HEK293 (cell line): ENCODE measurements around the gene FBH1.

Source experiments
- CTCF ChIA-PET: fragments of 350-600 bp; formaldehyde crosslinking; extraction: SDS; loops from one replicate; lab custom pipeline; 2021; ENCODE audit warnings: antibody characterized with exemption; lab: Yijun Ruan, JAX
- POLR2A ChIA-PET: fragments of 300-600 bp; formaldehyde crosslinking; extraction: SDS; loops from one replicate; lab custom pipeline; 2020; ENCODE audit warnings: antibody characterized with exemption, inconsistent platforms; lab: Yijun Ruan, JAX
- H3K27ac ChIP-seq: fragments of 200-500 bp; sonication (Bioruptor generic); 2 replicates; pipeline ENCODE4 v1.5.1; 2014; ENCODE audit warnings: low read depth, low read length, control low read depth, inconsistent platforms; ENCODE audit errors: extremely low read depth
- H3K36me3 ChIP-seq, 2 experiments: fragments of 200-500 bp in 1 of 2; sonication (Bioruptor generic) in 1 of 2; 1 replicate in 1 of 2; 2 replicates in 1 of 2; pipeline ENCODE4 v1.5.1; 2014 to 2017; ENCODE audit warnings: inconsistent platforms in 2 of 2, low read length in 2 of 2; ENCODE audit not compliant: control insufficient read depth in 2 of 2, insufficient read depth in 1 of 2
- H3K4me1 ChIP-seq: fragments of 200-500 bp; sonication (Bioruptor generic); 2 replicates; pipeline ENCODE4 v1.5.1; 2014; ENCODE audit warnings: mild to moderate bottlenecking, low read length, inconsistent platforms; ENCODE audit not compliant: control insufficient read depth, insufficient read depth
- H3K4me3 ChIP-seq: 2 replicates; pipeline ENCODE4 v1.5.1; 2011; ENCODE audit warnings: low read depth, mild to moderate bottlenecking, control low read depth, low read length, moderate library complexity
- H3K9me3 ChIP-seq: fragments of 200-500 bp; sonication (Bioruptor generic); 2 replicates; pipeline ENCODE4 v1.5.1; 2014; ENCODE audit warnings: low read depth, low read length, inconsistent platforms; ENCODE audit not compliant: control insufficient read depth, insufficient read depth
- EGR2 ChIP-seq: fragments of 450-650 bp; formaldehyde crosslinking; IDR thresholded peaks from 2 replicates; pipeline ENCODE4 v1.5.1; 2016; ENCODE audit warnings: low read depth, missing biosample characterization, missing genetic modification characterization
- FEZF1 ChIP-seq: fragments of 450-650 bp; formaldehyde crosslinking; IDR thresholded peaks from 2 replicates; pipeline ENCODE4 v1.5.1; 2016; ENCODE audit warnings: missing biosample characterization, missing genetic modification characterization
- GLIS1 ChIP-seq: fragments of 450-650 bp; formaldehyde crosslinking; IDR thresholded peaks from 2 replicates; pipeline ENCODE4 v1.5.1; 2016; ENCODE audit warnings: missing biosample characterization, missing genetic modification characterization
- OSR2 ChIP-seq: fragments of 450-650 bp; formaldehyde crosslinking; IDR thresholded peaks from 2 replicates; pipeline ENCODE4 v1.5.1; 2016; ENCODE audit warnings: missing biosample characterization, missing genetic modification characterization
- PRDM10 ChIP-seq: fragments of 450-650 bp; formaldehyde crosslinking; IDR thresholded peaks from 2 replicates; pipeline ENCODE4 v1.5.1; 2016; ENCODE audit warnings: missing biosample characterization, missing genetic modification characterization
- REPIN1 ChIP-seq: fragments of 450-650 bp; formaldehyde crosslinking; IDR thresholded peaks from 2 replicates; pipeline ENCODE4 v1.5.1; 2017; ENCODE audit warnings: missing biosample characterization, missing genetic modification characterization, low read depth
- SP7 ChIP-seq: fragments of 450-650 bp; formaldehyde crosslinking; IDR thresholded peaks from 2 replicates; pipeline ENCODE4 v1.5.1; 2016; ENCODE audit warnings: missing biosample characterization, missing genetic modification characterization
- TCF7L2 ChIP-seq: IDR thresholded peaks from 2 replicates; pipeline ENCODE4 v1.6.1; 2011; ENCODE audit warnings: low read depth, mild to moderate bottlenecking, inconsistent platforms, low read length, moderate library complexity, borderline replicate concordance
- ZBTB20 ChIP-seq: fragments of 450-650 bp; formaldehyde crosslinking; IDR thresholded peaks from 2 replicates; pipeline ENCODE4 v1.5.1; 2016; ENCODE audit warnings: missing biosample characterization, missing genetic modification characterization
- ZBTB48 ChIP-seq: fragments of 450-650 bp; formaldehyde crosslinking; IDR thresholded peaks from 2 replicates; pipeline ENCODE4 v1.5.1; 2016; ENCODE audit warnings: missing biosample characterization, missing genetic modification characterization
- ZFHX2 ChIP-seq: fragments of 450-650 bp; formaldehyde crosslinking; conservative IDR thresholded peaks from 2 replicates; pipeline ENCODE4 v1.5.1; 2016; ENCODE audit warnings: missing biosample characterization, missing genetic modification characterization
- ZFP3 ChIP-seq: fragments of 450-650 bp; formaldehyde crosslinking; IDR thresholded peaks from 2 replicates; pipeline ENCODE4 v1.5.1; 2016; ENCODE audit warnings: low read depth, missing biosample characterization, missing genetic modification characterization
- ZFP37 ChIP-seq: fragments of 450-650 bp; formaldehyde crosslinking; IDR thresholded peaks from 2 replicates; pipeline ENCODE4 v1.5.1; 2016; ENCODE audit warnings: missing biosample characterization, missing genetic modification characterization
- ZFP41 ChIP-seq: fragments of 450-650 bp; formaldehyde crosslinking; IDR thresholded peaks from 2 replicates; pipeline ENCODE4 v1.5.1; 2016; ENCODE audit warnings: missing biosample characterization, missing genetic modification characterization, borderline replicate concordance
- ZIC2 ChIP-seq: fragments of 450-650 bp; formaldehyde crosslinking; IDR thresholded peaks from 2 replicates; pipeline ENCODE4 v1.5.1; 2016; ENCODE audit warnings: missing biosample characterization, missing genetic modification characterization
- ZNF148 ChIP-seq: fragments of 450-650 bp; formaldehyde crosslinking; IDR thresholded peaks from 2 replicates; pipeline ENCODE4 v1.5.0; 2017; ENCODE audit warnings: missing biosample characterization, missing genetic modification characterization, borderline replicate concordance
- ZNF157 ChIP-seq: fragments of 450-650 bp; formaldehyde crosslinking; IDR thresholded peaks from 2 replicates; pipeline ENCODE4 v1.5.1; 2016; ENCODE audit warnings: missing biosample characterization, missing genetic modification characterization
- ZNF214 ChIP-seq: fragments of 450-650 bp; formaldehyde crosslinking; IDR thresholded peaks from 2 replicates; pipeline ENCODE4 v1.5.1; 2017; ENCODE audit warnings: missing biosample characterization, mild to moderate bottlenecking, missing genetic modification characterization, borderline replicate concordance
- ZNF221 ChIP-seq: fragments of 450-650 bp; formaldehyde crosslinking; IDR thresholded peaks from 2 replicates; pipeline ENCODE4 v1.5.1; 2017; ENCODE audit warnings: missing biosample characterization, missing genetic modification characterization, borderline replicate concordance
- ZNF239 ChIP-seq: fragments of 450-650 bp; formaldehyde crosslinking; IDR thresholded peaks from 2 replicates; pipeline ENCODE4 v1.5.1; 2016; ENCODE audit warnings: missing biosample characterization, missing genetic modification characterization
- ZNF248 ChIP-seq: fragments of 450-650 bp; formaldehyde crosslinking; IDR thresholded peaks from 2 replicates; pipeline ENCODE4 v1.5.1; 2017; ENCODE audit warnings: missing biosample characterization, missing genetic modification characterization
- ZNF324 ChIP-seq: fragments of 450-650 bp; formaldehyde crosslinking; IDR thresholded peaks from 2 replicates; pipeline ENCODE4 v1.5.1; 2016; ENCODE audit warnings: missing biosample characterization, missing genetic modification characterization
- ZNF335 ChIP-seq: fragments of 450-650 bp; formaldehyde crosslinking; conservative IDR thresholded peaks from 2 replicates; pipeline ENCODE4 v1.5.1; 2016; ENCODE audit warnings: missing biosample characterization, missing genetic modification characterization
- ZNF561 ChIP-seq: fragments of 450-650 bp; IDR thresholded peaks from 2 replicates; pipeline ENCODE4 v1.5.1; 2018; ENCODE audit warnings: missing biosample characterization, missing genetic modification characterization, borderline replicate concordance
- ZNF596 ChIP-seq: fragments of 450-650 bp; IDR thresholded peaks from 2 replicates; pipeline ENCODE4 v1.5.0; 2018; ENCODE audit warnings: missing biosample characterization, mild to moderate bottlenecking, missing genetic modification characterization, moderate library complexity
- ZNF777 ChIP-seq: fragments of 450-650 bp; formaldehyde crosslinking; IDR thresholded peaks from 2 replicates; pipeline ENCODE4 v1.5.1; 2017; ENCODE audit warnings: missing biosample characterization, missing genetic modification characterization, borderline replicate concordance
- ZSCAN30 ChIP-seq: fragments of 450-650 bp; IDR thresholded peaks from 2 replicates; pipeline ENCODE4 v1.5.1; 2018; ENCODE audit warnings: missing biosample characterization, mild to moderate bottlenecking, missing genetic modification characterization, moderate library complexity

The FBH1 gene

GRCh38 chr10:5889624-5890451, at the start of gene FBH1, which contains the start of gene ANKRD16 (continued):
- no peak for TF ChIP-seq ZNF221 (tag by site-specific recombination)
- TF ChIP-seq ZIC2 = peak; percentile 56
- TF ChIP-seq ZNF148 (tag by site-specific recombination) = no peak
- peak; percentile 59 for TF ChIP-seq ZBTB20 (tag by site-specific recombination)
- TF ChIP-seq ZNF214 (tag by site-specific recombination) = no peak
- peak; percentile 92; the same call in 1 of the 2 replicates for TF ChIP-seq ZNF561 (tag by site-specific recombination)
- TF ChIP-seq FEZF1 = no peak
- TF ChIP-seq SP7 (tag by site-specific recombination) = peak; percentile 80
- TF ChIP-seq ZNF596 (tag by site-specific recombination) = 0 out of 2 replicates have a peak, but pooled peaks have one; percentile 34
- peak; percentile 70 for TF ChIP-seq OSR2 (tag by site-specific recombination)
- peak; percentile 33; the same call in 1 of the 2 replicates for TF ChIP-seq ZNF324
- TF ChIP-seq GLIS1 (tag by site-specific recombination) = peak; percentile 79
- TF ChIP-seq ZFP3 (tag by site-specific recombination) = no peak
- no peak for TF ChIP-seq ZNF157 (tag by site-specific recombination)
- TF ChIP-seq TCF7L2 = no peak
- TF ChIP-seq ZSCAN30 (tag by site-specific recombination) = peak; percentile 70; the same call in 1 of the 2 replicates
- TF ChIP-seq ZFP37 (tag by site-specific recombination) = peak; percentile 67; the same call in 1 of the 2 replicates
- TF ChIP-seq EGR2 (tag by site-specific recombination) = 0 out of 2 replicates have a peak, but pooled peaks have one; percentile 5
- no peak for TF ChIP-seq ZNF777 (tag by site-specific recombination)
- no peak for TF ChIP-seq ZNF248 (tag by site-specific recombination)

GRCh38 chr10:5840314-5841307, 49.4 kb upstream of the FBH1 start:
- Histone ChIP-seq H3K9me3 (no peaks in the 10 kb centered on the region), H3K27ac (no peak overlapping the region), H3K4me3 (no peak overlapping the region), H3K4me1 (no peaks in the 10 kb centered on the region), H3K36me3 (no peaks in the 10 kb centered on the region)
- TF ChIP-seq REPIN1 (tag by site-specific recombination) (no peak), ZNF239 (tag by site-specific recombination) (no peak), ZFHX2 (peak; percentile 58; the same call in 1 of the 2 replicates), PRDM10 (tag by site-specific recombination) (peak; percentile 49; the same call in 1 of the 2 replicates), ZFP41 (no peak), EGR2 (tag by site-specific recombination) (peak; percentile 68), ZNF335 (tag by site-specific recombination) (no peak), ZBTB48 (tag by site-specific recombination) (no peak)
- ChIA-PET POLR2A (interaction anchor here (1.0 kb wide), 1 partner anchor 27 kb away, joined by 3 read pairs; the partner anchor contains the start of gene GDI2), CTCF (interaction anchor here (0.5 to 0.7 kb wide), 2 partner anchors 23 to 600 kb away, joined by 3 to 5 read pairs; no protein-coding TSS in a partner anchor)
